Inferior parietal cortex (tissue), 1 donor: ENCODE measurements around the gene TMEM51.
"Not testable (repeated sequence)": the region's sequence is repeated elsewhere in the genome, so short reads cannot be mapped to it uniquely, and the experiment has no call there.

ENCODE experiments used
- DNase-seq: peaks from one replicate; pipeline ENCODE4 v3.0.0-alpha.2; 2016; ENCODE audit errors: extremely low spot score

Gene TMEM51

DNA sequence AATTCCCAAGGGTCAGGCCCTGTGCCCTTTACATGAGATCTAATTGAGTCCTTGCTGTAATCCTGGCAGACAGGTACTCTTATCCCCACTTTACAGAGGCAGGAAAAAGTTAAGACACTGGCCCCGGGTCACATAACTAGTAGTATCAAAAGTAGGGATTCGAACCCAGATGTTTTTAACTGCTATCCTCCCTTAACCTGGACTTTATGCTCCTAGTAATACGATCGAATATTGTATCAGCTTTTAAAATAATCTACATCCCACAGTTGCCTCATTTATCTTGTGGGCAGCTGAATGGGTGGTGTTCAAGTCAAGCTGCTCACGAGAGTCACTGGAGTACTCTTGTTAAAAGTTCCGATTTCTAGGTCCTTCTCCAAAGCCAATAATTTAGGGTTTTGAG lies 25.5 kb upstream of the TMEM51 start:
- DNase-seq, result no peak

DNA sequence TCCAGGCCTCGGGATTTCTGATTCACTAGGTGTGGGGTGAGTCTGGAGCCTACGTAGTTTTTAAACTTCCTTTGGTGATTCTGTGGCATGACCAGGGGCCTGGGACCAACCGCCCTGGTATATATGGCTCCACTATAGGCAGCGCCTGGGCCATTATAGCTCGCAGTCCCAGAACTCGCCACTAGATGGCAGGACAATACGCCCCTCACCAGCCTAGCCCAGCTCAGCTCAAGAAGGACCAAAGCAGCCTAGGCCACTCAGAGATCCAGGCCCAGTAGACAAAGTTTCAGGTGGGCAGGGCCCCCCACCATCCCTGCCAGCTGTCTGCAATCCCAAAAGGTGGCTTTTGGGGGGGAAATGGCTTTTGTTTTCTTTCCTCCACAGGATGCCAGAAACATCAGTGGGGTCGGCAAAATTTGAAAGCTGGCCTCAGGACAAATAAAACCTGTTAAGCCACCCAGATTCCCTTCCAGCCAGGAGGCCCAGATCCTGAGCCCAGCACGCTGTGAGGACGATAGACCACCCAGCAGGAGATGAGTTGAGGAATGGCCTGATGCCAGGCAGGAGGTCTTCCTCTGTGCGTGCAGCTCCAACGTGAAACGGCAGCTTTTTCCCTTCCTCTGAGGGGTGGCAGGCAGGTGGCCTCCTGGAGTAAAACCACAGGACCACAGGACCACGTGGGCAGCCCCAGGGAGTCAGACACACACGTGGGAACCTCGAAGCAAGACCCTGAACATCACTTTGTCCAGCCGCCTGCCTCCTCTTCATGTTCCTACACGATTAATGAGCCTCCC lies 24.8 kb upstream of the TMEM51 start:
- peak; percentile 70 for DNase-seq

GRCh38 chr1:15129944-15130343 lies 23.6 kb upstream of the TMEM51 start:
- no peak for DNase-seq

- DNase-seq, result no peak
Observed at GRCh38 chr1:15130607-15131006, 22.9 kb upstream of the TMEM51 start.

DNA sequence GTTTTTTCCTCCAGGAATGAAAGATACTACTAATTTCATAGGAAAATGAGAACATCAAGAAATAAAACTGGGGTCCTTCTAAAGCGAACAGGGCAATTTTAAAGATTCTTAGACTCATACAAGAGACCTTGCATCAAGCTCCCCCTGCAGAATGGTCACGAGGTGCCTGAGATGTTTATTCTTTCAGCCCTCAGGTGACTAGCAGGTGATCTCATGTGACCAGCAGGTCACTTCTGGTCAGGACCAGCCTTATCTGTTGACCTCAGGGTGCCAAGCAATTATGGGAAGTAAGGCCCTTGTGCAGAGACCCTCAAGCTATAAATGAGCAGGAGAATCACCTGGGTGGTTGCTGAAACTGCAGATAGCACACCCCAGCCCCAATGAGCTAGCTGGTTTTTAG lies 20.6 kb upstream of the TMEM51 start:
- no peak for DNase-seq

DNA sequence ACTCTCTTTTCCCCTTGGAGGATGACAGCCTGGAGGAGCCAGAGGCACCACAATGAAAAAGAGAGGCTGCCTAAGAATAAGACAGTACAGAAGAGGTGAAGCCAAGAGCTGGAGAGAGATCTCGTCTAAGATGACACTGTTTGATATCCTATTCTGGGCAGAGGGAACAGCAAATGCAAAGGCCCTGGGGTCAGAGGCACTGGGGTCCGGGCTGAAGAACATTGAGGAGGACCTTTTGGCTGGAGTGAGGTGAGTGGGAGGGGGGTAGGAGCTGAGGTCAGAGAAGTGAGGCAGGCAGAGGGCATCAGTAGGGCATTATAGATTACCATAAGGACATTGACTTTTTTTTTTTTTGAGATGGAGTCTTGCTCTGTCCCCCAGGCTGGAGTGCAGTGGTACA lies 19.3 kb upstream of the TMEM51 start:
- no peak for DNase-seq

DNA sequence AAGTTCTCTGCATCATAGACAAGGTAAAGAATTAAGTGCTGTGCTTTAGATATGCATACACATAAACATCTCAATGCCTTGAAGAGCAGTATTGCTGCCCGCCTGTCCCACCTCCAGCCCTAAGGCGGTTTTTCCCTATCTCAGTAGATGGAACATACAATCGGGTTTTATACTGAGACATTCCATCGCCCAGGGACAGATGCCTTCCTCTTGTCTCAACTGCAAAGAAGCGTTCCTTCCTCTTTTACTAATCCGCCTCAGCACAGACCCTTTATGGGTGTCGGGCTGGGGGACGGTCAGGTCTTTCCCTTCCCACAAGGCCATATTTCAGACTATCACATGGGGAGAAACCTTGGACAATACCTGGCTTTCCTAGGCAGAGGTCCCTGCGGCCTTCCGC lies 17.9 kb upstream of the TMEM51 start:
- DNase-seq, result not testable (repeated sequence)

- no peak for DNase-seq
Observed at GRCh38 chr1:15137809-15138208, 15.7 kb upstream of the TMEM51 start.

DNA sequence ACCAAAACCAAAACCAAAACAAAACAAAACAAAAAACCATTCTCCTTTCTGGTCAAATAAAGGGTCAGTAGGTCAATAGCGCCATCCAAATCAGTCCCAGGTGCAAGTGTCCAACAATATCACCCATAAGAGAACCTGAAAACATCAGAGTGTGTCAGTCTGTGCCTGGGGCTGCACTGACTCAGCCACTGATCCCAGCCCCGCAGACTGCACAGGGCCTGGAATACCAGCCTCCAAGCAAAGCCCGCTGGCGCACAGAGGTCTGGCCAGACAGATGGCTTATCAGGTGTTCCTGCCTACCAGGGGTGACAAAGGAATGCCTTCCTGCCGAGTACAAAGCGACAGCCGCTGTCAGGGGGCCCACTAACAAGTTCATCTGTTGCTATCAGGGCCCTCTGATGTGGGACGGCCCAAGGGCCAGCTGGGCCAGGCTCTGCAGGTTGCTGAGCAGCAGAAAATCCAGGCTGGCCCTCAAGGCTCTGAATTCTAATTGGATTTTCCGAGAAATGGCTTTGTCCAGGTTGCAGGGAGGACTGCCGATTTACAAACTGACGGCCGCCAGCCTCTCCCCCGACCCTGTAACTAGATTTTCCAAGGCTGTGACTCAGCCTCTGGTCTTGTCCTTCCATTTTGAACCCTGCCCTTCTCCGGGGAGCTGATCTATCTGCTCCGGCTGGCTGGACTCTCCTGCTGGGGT lies 13.7 kb upstream of the TMEM51 start:
- DNase-seq, result no peak

- no peak for DNase-seq
Observed at GRCh38 chr1:15141935-15142539, 11.5 kb upstream of the TMEM51 start.

DNA sequence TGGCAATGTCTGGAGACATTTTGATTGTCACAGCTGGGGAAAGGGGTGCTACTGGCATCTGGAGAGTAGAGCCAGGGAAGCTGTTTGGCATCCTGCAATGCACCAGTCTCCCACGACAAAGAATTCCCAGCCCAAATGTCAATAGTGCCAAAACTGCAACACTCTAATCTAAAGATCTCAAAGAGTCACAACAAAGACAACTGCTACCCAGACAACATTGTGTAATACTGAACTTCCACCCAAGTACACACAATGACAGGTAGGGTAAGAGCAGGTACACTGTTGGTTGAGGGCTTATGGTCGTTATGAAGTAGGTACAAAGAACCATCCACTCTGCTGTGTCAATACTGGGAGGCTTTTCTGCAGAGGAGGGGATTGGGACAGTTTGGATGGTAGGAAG lies 8.2 kb upstream of the TMEM51 start:
- no peak for DNase-seq

- DNase-seq, result no peak
Observed at GRCh38 chr1:15146142-15146680, 7.3 kb upstream of the TMEM51 start.

GRCh38 chr1:15146971-15147376 lies 6.6 kb upstream of the TMEM51 start:
- no peak for DNase-seq

DNA sequence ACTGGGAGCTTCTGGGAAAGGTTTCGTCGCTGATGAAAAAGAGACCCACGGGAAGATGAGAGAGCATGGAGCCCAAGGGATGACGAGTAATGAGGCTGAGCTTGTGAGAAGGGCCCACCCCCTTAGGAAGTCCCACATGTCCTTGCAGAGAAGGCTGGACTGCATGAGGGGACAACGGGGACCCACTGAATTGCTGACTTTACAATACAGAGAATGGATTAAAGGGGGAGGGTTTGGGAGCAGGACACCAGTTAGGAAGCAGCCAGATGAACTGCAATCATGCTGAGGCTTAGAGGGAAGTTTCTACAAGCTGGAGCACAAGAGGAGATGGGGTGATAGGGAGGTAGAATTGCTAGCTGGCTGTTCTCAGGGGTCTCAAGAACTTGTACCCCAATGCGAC lies 5.5 kb upstream of the TMEM51 start:
- DNase-seq, result no peak

GRCh38 chr1:15148475-15148874 lies 5.1 kb upstream of the TMEM51 start:
- DNase-seq, result no peak

GRCh38 chr1:15148941-15149340 lies 4.6 kb upstream of the TMEM51 start:
- DNase-seq, result no peak

GRCh38 chr1:15150376-15150775 lies 3.2 kb upstream of the TMEM51 start:
- DNase-seq, result no peak

DNA sequence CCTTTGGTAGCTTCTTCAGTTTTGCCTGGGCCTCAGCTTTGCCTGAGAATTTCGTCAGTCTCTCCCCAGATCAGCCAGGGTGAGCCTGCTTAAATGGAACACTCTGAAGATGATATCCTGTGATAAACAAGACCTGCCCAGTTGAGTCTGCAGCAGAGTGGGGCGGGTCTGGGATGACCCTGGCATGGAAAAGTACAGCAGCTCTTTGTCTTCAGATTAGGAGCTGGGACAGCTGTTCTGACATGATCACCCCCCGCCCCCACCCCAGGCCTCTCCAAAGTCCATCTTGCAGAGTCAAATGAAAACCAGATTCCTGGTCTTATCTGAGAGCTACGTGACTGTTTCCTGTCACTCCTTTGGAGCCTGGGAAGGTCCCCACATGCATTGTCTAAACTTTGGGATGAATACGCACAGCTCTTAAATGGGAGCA lies 2.2 kb upstream of the TMEM51 start:
- no peak for DNase-seq

DNA sequence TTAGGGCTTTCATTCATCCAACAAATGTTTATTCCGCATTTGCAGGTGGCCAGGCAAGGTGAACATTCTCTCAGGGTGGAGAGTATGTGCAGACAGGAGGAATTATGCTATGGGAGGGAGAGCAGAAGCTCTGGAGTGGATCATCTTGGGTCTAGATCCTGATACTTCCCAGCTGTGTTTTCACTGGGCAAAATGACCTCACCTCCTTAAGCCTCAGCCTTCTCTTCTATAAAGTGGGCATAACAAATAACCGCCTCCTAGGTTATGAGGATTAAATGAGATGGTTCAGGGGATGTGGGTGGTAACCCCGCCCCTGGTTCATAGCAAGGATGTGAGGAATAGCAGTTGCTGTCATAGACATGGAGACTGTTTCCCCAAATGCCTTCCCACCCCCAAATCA lies 1.7 kb upstream of the TMEM51 start:
- no peak for DNase-seq

DNA sequence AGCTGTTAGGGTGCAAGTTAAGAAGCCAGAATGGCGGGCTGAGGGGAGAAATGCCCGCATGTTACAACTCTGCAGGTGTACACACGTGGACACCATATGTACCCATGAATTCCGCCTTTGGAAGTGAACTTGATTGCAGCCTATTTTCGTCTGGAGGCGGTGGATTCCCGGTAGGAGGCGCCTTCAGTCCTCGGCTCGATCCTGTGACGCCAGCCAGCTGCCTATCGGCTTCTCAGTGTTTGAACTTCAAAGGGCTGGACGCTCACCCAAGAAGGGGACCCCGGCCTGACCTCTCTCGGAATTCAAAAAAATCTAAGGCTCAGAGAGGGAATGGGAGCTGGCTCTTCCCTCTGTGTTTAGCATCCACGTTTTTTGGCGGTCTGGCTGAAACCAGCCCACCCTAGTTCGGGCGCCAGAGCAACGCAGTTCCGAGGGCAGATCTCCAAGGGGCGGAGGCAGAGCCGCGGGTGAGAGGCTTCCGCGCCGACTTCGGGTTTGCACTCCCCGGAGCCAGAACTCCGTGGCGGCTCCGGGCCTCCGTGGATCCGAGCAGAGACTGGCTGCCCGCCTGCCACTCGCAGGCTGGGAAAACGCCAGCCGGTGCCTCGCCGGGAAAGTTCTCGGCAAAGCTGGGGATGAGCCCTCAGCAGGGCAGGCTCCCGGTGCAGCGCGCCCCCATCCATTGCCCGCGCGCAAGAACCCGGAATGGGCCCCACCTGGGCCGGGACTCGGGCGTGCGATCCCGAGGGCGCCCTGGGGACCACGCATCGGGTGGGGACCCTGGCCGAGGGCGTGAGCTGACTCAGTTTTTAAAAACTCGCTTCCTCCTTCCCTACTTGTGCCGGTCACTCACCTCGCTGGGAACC lies 996 bp upstream of the TMEM51 start:
- DNase-seq, result peak; percentile 76

GRCh38 chr1:15153842-15154479 lies 414 bp downstream of the TMEM51 start:
- DNase-seq, result peak; percentile 37
